ENCODE measurements around the gene MAU2.
A peak's percentile ranks its signal among the peaks of the same experiment; 100 is the strongest.

Gene MAU2, protein sequence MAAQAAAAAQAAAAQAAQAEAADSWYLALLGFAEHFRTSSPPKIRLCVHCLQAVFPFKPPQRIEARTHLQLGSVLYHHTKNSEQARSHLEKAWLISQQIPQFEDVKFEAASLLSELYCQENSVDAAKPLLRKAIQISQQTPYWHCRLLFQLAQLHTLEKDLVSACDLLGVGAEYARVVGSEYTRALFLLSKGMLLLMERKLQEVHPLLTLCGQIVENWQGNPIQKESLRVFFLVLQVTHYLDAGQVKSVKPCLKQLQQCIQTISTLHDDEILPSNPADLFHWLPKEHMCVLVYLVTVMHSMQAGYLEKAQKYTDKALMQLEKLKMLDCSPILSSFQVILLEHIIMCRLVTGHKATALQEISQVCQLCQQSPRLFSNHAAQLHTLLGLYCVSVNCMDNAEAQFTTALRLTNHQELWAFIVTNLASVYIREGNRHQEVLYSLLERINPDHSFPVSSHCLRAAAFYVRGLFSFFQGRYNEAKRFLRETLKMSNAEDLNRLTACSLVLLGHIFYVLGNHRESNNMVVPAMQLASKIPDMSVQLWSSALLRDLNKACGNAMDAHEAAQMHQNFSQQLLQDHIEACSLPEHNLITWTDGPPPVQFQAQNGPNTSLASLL

DNA sequence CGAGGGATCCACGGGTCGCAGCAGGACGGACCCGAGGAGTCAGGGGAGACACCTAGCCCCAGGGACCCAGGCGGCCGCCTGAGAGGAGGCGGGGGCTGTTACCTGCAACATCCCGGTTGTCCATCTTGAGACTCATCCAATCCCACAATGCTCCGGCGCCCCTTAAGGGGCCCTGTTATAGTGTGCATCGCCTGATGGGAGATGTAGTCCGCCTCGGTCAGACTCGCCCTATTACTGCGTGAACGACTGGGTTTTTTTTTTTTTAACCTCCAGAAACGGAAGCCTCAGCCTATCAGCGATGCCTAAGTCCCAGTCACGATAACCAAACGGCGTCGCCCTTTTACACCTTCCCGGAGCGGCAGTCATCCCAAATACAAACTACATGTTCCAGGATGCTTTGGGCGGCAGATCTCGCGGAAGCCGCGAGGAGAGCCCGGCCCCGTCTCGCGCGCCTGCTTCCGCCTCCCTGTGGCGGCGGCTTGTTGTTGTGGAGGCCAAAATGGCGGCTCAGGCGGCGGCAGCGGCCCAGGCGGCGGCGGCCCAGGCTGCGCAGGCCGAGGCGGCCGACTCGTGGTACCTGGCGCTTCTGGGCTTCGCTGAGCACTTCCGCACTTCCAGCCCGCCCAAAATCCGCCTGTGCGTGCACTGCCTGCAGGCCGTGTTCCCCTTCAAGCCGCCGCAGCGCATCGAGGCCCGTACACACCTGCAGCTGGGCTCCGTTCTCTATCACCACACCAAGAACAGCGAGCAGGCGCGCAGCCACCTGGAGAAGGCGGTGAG, at the start of gene MAU2, which contains the start of gene SUGP1:
MAU2 (plus strand) TSS at position 469 of the 780 bp plus-strand sequence; CDS start at position 500, 31 bp downstream.
SUGP1 (minus strand) TSS at position 149 of the 780 bp plus-strand sequence; CDS start at position 136, 13 bp downstream.
- in situ Hi-C loops (cut with HindIII; ENCODE audit: low sequenced_read_pairs) = no loop called here
- peak; percentile 93 for DNase-seq (ENCODE audit: low read depth, low spot score)
- peak within 1 kb of the TSS; percentile 99 for H3K4me3 ChIP-seq (ENCODE audit: low read depth, low read length)

GRCh38 chr19:19271828-19272599, 48.6 kb upstream of the MAU2 start:
- H3K4me3 ChIP-seq (ENCODE audit: low read depth, low read length) = no peak overlapping the region
- in situ Hi-C loops (cut with HindIII; ENCODE audit: low sequenced_read_pairs) = no loop called here
- TF ChIP-seq CTCF (IDR thresholded peaks at IDR 0.05; ENCODE audit: low read depth, low read length) = no peak
- no peak for DNase-seq (ENCODE audit: low read depth, low spot score)

More for the DNA sequence above, at the start of gene MAU2, which contains the start of gene SUGP1:
- no peak for TF ChIP-seq CTCF (IDR thresholded peaks at IDR 0.05; ENCODE audit: low read depth, low read length)

- H3K4me3 ChIP-seq (ENCODE audit: low read depth, low read length) = no peak overlapping the region
- no peak for TF ChIP-seq CTCF (IDR thresholded peaks at IDR 0.05; ENCODE audit: low read depth, low read length)
- no peak for DNase-seq (ENCODE audit: low read depth, low spot score)
- in situ Hi-C loops (cut with HindIII; ENCODE audit: low sequenced_read_pairs) = no loop called here
Observed at GRCh38 chr19:19274146-19274545, 46.5 kb upstream of the MAU2 start.

GRCh38 chr19:19274716-19275565, 45.7 kb upstream of the MAU2 start:
- no peak for TF ChIP-seq CTCF (IDR thresholded peaks at IDR 0.05; ENCODE audit: low read depth, low read length)
- no peak overlapping the region for H3K4me3 ChIP-seq (ENCODE audit: low read depth, low read length)
- no peak for DNase-seq (ENCODE audit: low read depth, low spot score)
- in situ Hi-C loops (cut with HindIII; ENCODE audit: low sequenced_read_pairs) = no loop called here

GRCh38 chr19:19276386-19276785, 44.2 kb upstream of the MAU2 start:
- DNase-seq (ENCODE audit: low read depth, low spot score) = peak; percentile 44
- H3K4me3 ChIP-seq (ENCODE audit: low read depth, low read length) = no peak overlapping the region
- in situ Hi-C loops (cut with HindIII; ENCODE audit: low sequenced_read_pairs) = no loop called here
- TF ChIP-seq CTCF (IDR thresholded peaks at IDR 0.05; ENCODE audit: low read depth, low read length) = no peak
